OCI-LY7 (cell line): ENCODE data around the gene MFSD6L.

Experiments
- EZH2phosphoT487 ChIP-seq: fragments of 200-600 bp; sonication (generic); IDR thresholded peaks from 2 replicates; pipeline ENCODE4 v1.6.1; 2018; ENCODE audit warnings: low read depth, borderline replicate concordance, mild to moderate bottlenecking, mixed run types, antibody characterized with exemption, low read length, moderate library complexity, mixed read lengths
- TF ChIP-seq, protein P1 (sequence below): fragments of 200-600 bp; sonication (generic); conservative IDR thresholded peaks from 2 replicates; pipeline ENCODE4 v1.5.1; 2014; ENCODE audit warnings: mild to moderate bottlenecking, antibody characterized with exemption, low read length, moderate library complexity, mixed read lengths

DNA sequence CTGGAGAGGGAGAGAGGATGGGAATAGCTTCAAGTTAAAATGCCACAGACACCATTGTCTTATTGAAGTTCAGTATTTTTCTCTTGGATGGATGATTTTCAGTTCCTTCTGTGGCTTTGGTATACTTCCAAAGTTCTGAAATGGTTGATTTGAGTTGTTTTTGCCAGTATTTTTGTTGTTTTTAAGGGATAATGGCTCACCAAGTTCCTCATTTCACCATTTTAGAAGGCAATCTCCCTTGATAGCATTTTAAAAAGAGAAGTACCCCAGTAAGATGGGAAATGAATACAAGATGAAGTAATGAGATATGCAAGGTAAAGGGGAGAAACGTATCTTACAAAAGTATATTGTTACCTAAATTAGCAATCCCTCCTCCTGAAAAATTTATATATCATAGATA is 22.3 kb downstream of the MFSD6L start:
- TF ChIP-seq EZH2phosphoT487, result no peak
- TF ChIP-seq, protein P1, sequence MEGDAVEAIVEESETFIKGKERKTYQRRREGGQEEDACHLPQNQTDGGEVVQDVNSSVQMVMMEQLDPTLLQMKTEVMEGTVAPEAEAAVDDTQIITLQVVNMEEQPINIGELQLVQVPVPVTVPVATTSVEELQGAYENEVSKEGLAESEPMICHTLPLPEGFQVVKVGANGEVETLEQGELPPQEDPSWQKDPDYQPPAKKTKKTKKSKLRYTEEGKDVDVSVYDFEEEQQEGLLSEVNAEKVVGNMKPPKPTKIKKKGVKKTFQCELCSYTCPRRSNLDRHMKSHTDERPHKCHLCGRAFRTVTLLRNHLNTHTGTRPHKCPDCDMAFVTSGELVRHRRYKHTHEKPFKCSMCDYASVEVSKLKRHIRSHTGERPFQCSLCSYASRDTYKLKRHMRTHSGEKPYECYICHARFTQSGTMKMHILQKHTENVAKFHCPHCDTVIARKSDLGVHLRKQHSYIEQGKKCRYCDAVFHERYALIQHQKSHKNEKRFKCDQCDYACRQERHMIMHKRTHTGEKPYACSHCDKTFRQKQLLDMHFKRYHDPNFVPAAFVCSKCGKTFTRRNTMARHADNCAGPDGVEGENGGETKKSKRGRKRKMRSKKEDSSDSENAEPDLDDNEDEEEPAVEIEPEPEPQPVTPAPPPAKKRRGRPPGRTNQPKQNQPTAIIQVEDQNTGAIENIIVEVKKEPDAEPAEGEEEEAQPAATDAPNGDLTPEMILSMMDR, result no peak
